HG03045 (cell line): ENCODE measurements around the gene SBF2.
"Not testable (repeated sequence)": the region's sequence is repeated elsewhere in the genome, so short reads cannot be mapped to it uniquely, and the experiment has no call there.

Experiments
- ATAC-seq: cut with Tn5 transposase; IDR thresholded peaks from one replicate; pipeline ENCODE4 v1.9.1; 2021; ENCODE audit warnings: mild to moderate bottlenecking, moderate library complexity; ENCODE audit not compliant: unreplicated experiment

The SBF2 gene

DNA sequence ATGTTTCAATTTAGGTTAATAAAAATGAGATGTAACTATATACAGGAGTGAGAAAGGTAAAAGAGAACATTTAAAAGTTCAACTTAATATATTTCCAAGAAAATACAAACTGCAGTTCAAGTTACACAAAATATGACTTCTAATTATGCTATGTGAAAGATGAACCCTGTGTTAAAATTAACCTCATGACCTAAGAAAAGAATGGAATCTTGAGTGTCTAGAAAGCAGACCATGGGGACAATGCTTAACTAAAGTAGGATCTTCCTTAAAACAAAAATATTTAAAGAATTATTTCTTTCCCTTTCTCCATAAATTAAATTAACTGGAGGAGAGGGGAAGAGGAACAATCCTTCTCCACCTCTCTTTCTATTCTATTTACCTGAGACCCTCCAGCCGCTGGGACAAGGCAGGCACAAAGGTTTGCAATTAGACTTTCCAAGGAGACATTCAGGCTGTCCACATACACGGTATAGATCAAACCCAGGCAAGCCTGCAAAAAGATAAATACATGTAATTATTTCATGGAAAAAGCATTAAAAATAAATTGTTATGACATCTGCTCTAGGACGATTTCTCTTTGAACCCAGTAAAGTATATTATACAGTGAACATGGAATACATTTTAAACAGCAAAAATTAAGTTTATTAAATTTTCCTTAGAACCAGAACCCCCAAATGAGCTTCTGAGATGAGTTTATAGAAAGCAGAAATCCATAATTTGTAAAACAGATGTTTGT lies 264.5 kb downstream of the SBF2 start:
- no peak for ATAC-seq

DNA sequence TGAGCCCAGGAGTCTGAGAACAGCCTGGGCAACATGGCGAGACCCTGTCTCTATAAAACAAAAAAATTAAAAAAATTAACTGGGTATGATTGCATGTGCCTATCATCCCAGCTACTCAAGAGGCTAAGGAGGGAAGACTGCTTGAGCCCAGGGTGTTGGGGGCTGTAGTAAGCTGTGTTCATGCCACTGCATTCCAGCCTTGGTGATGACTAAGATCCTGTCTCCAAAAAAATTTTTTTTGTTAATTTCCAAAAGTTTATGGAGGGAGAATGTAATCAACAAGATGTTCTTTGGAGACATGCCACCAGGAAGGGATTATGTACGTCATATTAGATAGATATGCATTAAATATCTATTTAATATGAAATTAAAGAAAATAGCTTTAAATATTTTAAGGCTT lies 267.5 kb downstream of the SBF2 start:
- ATAC-seq: no peak

DNA sequence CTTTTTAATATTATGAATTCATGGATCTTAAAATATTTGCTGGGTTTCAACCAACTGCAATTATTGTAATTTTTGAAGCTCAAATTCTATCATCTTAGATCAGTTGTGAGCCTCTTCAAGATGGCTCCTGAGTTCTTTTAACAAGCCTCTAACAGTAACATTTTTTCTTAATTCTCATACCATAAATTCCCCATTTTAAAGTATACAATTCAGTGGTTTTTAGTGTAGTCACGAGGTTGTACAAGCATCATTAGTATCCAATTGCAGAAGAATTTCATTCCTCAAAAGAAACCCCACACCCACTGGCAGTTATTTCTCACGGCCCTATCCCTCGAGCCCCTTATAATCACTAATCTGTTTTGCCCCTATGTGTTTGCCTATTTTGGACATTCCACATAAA lies 270.8 kb downstream of the SBF2 start:
- no peak for ATAC-seq

DNA sequence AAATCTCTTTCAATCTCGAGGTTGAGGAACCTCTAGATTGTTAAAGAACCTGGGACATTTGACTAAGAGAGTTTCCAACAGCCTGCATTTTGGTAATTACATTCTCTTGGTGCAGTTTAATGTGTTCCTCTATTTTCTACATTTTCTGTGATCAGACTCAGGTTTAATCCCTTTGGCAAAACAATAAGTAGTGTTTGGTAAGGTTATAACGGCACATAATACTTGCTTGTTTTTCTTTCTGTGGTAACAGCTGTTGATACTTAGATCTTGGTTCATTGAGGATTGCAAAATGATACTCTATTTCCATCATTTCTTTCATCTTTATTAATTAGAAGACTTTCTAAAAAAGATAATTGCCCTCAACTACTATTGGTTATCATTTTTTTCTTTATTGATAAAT lies 271.3 kb downstream of the SBF2 start:
- ATAC-seq: no peak

DNA sequence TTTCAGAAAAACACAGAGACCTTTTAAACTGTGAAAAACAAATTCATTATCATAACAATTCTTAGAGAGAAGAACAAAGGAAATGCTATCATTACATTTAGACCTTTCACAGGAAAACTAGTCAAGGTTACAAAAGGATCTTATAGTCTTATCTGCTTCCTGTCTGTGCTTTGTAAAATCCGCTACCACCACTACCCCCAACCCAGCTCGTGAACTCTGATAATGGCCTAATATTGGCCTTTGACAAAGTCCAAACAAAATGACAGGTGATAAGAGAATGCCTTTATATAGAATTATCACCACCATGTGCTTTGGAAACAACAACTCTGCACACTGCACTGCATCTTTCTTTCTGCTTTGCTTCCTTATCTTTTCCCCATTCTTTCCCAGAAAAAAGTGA lies 272.5 kb downstream of the SBF2 start:
- no peak for ATAC-seq

DNA sequence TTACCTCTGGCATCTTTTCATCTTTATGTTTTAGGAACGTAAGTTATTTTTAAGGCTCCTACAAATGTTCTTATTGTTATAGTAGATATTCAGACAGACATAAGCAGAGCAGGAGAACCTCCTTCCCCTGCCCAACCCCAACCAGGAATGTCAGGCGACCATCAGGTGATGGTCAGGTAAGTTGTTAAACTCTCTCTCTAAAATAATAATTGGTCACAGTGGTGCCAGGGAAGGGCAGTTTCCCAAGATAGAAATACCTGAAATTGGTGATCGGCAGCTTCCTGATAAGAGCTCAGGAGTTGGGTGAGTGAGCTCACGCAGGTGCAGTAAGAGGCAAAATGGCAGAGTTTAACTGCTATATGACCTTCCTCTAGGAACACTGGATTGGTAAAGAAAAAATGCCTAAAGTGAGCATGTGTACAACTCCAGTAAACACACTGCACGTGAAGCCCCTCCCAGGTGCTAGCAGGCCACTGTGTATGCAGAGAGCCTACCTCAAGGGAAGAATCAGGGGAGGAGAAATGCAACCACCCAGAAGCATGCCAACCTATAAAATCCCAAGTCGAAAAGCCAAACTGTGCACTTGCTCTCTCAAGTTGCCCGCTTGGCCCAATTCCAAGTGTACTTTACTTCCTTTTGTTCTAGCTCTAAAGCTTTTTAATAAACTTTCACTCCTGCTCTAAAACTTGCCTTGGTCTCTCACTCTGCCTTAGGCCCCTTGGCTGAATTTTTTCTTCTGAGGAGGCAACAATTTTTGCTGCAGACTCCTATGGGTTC lies 273.9 kb downstream of the SBF2 start:
- no peak for ATAC-seq

DNA sequence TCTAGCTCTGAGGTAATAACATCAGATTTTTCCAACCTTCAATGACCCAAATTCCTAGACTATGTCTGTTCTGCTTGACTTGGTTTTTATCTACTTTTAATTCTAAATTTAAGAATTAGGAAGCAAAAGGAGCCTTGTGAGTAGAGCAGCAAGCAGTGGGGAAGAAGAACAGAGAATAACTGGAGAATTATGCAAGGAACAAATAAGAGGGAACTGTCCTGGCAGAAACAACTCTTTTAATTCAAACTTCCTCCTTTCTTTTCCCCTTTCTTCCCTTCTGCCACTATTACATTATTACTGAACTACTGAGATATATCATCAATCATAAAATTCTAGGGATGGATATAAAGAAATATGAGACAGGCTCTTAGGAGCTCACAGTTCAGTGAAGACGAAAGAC lies 276.1 kb downstream of the SBF2 start:
- no peak for ATAC-seq

DNA sequence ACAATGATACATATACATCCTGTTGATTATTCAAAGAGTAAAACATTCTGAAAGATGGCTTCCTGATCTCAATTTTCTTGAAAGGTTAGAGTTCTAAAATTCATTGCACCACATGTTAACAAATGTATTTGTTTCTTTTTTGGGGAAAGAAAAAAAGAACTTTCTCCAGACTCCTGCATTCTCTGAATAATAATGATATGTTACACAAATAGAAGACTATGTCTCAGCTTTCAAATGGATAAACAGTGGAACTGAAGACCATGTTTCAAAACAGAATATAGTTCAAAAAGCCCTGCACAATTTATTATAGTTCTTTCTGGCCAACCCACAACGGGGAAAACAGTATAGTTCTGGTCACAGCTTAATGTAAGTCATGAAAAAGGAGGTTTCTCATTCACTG lies 277.0 kb downstream of the SBF2 start:
- ATAC-seq: no peak

DNA sequence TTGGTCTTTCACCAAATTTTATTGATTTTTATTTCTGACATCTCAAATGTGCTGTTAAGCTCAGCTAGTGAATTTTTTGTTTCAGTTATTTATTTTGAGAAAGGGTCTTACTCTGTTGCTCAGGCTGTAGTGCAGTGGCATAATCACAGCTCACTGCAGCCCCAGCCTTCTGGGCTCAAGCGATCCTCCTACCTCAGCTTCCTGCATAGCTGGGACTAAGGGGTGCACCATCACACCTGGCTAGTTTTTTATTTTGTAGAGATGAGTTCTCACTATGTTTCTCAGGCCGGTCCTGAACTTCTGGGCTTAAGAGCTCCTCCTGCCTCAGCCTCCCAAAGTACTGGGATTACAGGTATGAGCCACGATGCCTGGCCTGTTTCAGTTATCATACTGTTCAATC lies 282.0 kb downstream of the SBF2 start:
- no peak for ATAC-seq

DNA sequence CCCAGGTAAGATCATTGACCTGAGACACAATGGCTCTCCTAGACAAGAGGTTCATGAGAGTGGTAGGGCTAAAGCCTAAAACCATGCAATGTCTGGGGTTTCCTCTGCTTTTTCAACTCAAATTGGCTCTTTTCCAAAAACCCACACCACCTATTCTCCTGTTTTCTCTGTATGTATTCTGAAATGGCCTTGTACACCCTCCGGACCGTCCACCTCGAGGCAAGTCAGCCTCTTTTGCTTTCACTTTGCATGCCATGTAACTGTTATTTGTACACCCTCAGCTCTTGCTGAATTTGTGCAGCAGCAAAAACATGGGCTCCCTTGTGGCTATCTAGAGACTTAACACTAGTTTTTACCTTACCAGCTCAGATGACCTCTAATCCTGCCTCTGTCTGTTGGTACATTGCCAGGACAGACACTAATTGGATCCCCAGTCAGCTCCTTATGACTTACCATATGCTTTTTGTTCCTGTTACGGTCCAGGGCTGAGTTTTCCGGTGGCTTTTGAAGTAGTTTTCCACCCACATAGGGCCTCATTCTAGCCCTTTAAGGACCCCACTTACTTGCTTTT lies 288.0 kb downstream of the SBF2 start:
- no peak for ATAC-seq

DNA sequence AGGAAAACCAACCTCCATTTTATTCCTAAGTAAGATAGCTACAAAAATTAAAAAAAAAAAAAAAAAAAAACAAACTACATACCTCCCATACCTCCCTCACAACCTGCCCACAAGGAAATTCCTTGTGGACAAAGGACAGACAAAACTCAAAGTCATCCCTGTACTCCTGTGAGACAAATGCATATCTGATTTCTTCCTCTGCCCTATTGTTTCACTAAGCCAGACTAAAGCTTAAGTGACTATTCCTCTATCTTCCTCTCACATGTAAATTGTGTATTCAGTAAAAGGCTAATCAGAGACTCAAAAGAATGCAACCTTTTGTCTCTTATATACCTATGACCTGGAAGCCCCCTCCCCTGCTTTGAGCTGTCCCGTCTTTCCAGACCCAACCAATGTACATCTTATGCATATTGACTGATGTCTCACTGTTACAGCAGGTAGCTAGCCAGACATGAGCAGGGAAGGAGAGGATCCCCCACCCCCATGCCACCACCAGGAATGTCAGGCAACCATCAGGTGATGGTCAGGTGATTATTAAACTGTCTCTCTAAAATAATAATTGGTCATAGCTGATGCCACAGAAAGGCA lies 289.4 kb downstream of the SBF2 start:
- no peak for ATAC-seq

DNA sequence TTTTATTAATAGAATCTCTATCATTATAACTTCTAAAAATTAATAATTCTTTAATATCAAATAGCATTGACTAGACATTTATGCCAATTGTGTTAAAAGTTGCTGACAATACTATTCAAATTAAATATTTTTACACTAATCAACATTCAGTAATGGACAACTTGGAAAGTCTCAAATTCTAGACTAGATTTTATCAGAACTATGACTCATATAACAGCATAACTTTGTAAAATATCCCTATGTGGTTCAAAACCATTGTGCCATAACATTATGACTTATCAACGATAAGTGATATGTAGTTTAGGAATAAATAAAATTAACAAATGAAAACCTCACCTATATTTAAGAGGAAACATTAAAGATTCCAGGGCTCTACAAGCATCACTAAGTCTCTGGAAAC lies 291.8 kb downstream of the SBF2 start:
- no peak for ATAC-seq

DNA sequence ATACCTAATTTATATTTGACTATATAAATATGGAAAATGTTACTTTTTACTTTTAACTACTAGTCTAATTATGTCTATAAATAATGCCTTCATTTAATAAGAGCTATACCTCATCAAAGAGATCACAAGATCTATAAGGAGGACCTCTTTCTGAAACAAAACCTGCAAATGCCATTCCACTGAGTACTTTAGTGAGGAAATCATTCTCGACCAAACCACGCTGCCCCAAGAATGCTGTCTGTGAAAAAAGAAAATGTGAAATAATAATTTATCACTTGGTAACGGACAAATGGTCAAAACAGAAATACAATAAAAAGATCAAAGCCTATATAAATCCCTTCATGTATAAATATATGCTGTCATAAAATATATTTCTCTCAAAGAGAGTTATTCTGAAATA lies 301.7 kb downstream of the SBF2 start:
- ATAC-seq: no peak

DNA sequence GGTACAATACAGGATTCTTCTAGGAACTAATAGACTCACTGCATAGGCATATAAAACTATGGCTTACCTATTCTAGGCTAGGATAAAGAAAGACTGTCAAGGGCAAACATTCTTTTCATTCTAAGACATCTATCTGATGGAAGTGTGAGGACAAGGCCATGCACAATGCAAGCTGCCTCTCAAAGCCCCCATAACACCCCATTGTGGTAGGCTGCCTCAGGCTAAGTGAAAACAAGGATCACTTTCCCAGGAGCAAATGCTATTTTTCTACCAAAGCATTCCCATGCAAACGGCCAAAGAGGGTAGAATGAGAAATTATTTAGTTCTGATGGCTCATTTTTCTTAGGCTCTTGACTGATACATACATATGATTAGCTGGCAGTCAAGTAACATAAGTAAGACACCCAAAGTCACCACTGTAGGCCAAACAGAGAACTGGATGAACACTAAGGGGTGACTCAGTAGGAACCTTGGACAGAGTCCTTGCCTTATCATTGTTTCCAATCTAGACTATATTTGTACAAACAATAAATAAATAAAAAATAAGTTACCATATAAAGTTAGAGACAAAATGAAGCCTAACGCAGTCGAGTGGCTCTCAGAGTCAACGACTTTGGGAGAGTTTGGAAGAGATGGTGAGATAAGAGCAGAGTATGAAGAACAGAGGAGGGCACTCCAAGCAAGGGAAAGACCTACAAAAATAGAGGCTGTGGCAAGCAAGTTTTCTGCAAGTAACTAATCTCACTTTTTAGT lies 303.6 kb downstream of the SBF2 start:
- ATAC-seq: no peak

DNA sequence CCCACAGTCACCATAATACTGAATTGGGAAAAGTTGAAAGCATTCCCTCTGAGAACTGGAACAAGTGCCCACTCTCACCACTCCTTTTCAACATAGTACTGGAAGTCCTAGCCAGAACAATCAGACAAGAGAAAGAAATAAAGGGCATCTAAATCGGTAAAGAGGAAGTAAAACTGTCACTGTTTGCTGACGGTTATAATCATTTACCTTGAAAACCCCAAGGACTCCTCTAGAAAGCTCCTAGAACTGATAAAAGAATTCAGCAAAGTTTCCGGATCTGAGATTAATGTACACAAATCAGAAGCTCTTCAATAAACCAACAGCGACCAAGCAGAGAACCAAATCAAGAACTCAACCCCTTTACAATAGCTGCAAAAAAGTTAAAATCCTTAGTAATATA lies 306.7 kb downstream of the SBF2 start:
- ATAC-seq: not testable (repeated sequence)

DNA sequence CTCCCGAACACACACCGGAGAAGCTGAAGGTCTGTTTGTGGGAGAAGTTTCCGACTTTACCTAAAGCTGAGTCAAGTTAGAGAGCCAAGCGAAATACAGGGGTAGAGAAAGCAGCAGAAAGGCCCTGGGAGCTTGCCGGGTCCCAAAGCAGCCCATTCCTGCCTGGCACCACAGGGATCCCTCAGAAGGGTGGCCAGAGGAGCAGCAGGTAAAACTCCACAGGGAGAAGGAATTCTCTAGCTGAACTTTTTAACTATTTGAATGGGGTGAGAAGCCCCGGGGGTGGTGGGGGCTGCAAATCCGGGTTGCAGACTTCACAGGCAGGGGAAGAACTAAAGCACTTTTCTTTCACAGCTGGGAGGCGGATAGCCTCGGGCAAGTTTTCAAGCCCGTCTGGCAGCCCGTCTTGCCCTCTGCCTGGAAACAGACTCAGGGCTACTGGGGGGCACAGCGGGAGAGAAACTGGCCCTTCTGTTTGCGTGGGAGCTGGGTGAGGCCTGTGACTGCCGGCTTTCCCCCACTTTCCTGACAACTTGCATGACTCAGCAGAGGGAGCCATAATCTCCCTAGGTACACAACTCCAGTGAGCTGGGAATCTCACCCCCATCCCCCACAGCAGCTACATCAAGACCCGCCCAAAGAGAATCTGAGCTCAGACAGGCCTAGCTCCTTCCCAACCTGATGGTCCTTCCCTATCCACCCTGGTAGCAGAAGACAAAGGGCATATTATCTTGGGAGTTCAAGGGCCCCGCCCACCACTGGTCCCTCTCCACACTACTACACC lies 311.0 kb downstream of the SBF2 start:
- ATAC-seq: no peak

DNA sequence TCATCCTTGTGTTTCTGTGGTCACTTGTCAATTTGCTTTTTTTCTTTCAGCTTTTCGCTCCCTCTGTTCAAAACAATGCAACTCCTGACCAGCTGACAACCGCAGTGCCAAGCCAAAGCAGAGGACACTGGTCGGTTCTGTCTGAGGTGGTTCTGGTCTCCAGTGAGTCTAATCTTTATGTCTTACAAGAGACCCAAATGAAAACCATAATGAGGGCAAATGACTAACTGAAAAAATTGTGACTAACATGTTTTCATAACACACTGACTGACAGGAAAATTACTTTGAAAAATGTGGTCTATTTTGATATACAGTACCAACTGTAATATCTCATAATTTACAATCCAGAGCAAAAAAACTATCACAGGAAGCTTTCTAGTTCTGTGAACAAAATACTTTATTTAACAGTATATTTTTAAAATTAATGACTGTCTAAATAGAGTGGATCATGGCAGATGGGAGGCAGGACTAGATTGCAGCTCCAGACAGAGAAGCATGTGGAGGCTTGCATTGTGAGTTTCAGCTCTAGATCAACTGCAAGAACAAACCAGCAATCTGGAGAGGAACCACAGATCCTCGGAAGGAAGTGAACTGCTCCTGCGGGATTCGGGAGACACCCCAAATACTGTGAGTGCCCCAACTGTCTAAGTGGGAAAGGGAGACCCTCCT lies 311.8 kb downstream of the SBF2 start:
- no peak for ATAC-seq

DNA sequence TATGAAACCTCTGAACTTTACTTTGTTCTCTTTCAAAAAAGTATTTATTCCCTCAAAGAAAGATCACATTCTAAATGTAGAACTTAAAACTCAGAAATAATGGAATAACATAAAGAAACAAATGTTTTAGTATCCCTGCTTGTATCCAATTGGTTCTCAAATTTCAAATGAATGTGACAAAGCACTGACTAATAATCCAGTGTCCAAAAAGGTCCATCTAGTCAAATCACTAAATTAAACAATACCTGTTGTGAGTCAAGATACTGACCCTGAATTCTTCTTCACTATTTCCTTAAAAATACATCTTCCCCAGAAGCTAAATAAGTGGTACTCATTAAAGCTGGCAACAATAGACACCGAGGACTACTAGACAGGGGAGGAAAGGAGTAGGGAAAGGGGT lies 313.1 kb downstream of the SBF2 start:
- no peak for ATAC-seq

DNA sequence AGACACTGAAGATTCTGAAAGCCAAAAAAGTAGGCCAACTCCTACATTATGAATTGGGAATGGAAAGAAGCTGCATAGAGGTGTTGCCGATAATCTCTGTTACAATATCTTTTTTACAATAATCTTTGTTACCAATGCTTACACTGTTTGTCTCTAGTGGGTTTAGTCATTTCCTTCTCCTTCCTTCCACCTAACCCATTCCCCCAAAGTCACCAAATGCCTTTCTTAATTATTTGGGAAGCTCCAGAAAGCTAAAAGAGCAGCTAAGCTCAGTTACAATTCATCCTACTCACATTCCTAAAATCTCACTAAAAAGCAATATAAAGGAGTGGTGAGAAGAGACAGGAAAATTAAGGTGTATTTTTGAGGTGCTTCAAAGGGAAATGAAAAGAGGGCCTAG lies 316.5 kb downstream of the SBF2 start:
- ATAC-seq: no peak

DNA sequence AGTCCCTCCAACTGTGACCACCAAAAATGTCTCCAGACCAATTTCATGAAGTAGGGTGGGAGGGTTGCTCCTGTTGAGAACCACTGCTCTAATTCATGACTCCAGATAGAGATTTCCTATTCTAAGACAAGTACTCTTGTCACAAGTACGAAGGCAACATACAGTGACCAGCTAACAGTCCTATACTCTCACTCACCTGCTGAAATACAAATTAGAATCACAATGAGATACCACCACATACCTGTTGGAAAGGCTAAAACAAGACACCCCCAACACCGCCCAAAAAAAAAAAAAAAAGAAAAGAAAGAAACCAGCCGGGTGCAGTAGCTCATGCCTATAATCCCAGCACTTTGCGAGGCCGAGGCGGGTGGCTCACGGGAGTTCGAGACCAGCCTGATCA lies 319.6 kb downstream of the SBF2 start:
- ATAC-seq: no peak
